Measurements from ENCODE around the gene BTBD9.

BTBD9 gene

DNA sequence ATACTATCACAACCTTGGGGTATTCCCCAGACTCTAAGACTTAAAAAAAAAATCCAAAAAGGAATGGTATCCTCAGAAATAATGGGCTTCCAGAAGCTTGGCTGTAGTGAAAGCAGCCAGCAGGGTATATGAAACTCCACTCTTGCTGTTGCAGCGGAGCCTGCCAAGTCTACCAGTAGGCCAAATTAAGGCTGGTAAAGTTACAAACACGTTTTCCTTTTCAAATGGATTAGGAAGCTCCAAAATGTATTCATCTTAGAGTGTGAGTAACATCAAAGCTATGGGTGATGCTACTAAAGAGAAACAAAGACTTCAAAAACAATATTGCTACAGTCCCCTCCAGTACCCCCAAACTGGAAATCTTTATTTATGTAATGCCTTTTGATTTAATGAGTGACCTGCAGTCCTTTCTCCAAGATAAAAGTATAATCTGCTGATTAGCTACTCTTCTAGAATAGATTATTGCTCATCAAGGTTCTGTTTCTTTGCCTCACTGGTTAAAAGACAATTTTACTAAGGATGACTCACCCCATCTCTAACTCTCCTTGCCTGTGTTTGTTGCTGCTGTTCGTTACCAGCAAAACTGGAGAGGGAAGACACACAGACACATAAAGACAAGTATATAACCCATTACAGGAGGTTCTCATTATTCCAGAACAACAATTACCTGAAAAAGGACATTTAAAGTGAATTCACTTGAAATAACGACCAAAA lies 84.9 kb downstream of the BTBD9 start:
- no peak for DNase-seq (ENCODE audit: low spot score)

- DNase-seq (ENCODE audit: low spot score) = no peak
These were observed 85.7 kb downstream of the BTBD9 start for GRCh38 chr6:38554014-38554413.

- DNase-seq (ENCODE audit: low spot score) = no peak
These were observed 87.6 kb downstream of the BTBD9 start for GRCh38 chr6:38552121-38552520.

GRCh38 chr6:38549795-38550194 lies 89.9 kb downstream of the BTBD9 start:
- DNase-seq (ENCODE audit: low spot score) = no peak

- no peak for DNase-seq (ENCODE audit: low spot score)
These were observed 90.5 kb downstream of the BTBD9 start for GRCh38 chr6:38549180-38549579.

GRCh38 chr6:38543022-38543421 lies 96.7 kb downstream of the BTBD9 start:
- DNase-seq (ENCODE audit: low spot score) = no peak

GRCh38 chr6:38542031-38542430 lies 97.7 kb downstream of the BTBD9 start:
- no peak for DNase-seq (ENCODE audit: low spot score)

- no peak for DNase-seq (ENCODE audit: low spot score)
These were observed 106.7 kb downstream of the BTBD9 start for GRCh38 chr6:38533064-38533463.

DNA sequence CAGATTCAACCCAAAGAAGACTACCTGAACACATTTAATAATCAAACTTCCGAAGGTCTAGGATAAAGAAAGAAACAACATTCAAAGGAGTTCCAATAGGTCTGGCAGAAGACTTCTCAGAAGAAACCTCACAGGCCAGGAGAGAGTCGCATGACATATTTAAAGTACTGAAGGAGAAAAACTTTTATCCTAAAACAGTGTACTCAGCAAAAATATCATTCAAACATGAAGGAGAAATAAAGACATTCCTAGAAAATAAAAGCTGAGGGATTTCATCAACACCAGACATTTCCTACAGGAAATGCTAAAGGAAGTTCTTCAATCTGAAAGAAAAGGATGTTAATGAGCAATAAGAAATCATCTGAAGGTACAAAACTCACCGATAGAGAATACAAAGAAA lies 108.6 kb downstream of the BTBD9 start:
- DNase-seq (ENCODE audit: low spot score) = no peak

DNA sequence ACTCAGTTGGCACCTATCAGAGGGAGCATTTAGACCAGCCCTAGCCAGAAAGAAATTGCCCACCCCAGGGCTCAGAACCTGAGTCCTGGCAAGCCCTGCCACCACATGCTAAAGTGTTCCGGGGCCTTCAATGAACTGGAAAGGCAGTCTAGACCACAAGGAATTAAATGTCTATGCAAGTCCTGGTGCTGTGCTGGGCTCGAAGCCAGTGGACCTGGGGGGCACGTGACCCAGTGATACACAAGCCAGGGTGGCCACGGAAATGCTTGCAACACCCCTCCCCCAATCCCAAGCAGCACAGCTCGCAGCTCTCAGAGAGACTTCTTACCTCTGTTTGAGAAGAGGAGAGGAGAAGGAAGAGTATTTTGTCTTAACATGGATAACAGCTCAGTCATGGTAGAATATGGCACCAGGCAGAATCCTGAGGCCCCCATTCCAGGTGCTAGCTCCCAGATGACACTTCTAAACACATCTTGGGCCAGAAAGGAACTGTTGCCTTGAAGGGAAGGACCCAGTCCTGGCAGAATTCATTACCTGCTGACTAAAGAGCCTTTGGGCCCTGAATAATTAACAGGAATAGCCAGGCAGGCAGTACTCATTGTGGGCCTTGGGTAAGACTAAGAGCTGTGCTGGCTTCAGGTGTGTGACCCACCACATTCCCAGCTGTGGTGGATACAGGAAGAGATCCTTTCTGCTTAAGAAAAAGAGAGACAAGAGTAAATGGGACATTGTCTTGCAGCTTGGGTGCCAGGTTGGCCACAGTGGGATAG lies 111.3 kb downstream of the BTBD9 start:
- no peak for DNase-seq (ENCODE audit: low spot score)

DNA sequence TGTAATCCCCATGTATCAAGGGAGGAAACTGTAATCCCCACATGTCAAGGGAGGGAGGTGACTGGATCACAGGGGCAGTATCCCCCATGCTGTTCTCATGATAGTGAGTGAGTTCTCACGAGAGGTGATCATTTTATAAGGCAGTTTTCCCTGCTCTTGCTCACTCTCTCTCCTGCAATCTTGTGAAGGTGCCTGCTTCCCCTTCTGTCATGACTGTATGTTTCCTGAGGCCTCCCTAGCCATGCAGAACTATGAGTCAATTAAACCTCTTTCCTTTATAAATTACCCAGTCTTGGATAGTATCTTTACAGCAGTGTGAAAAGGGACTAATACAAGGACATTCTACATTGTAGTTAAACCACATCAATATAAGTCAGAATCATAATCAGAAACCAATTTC lies 112.4 kb downstream of the BTBD9 start:
- DNase-seq (ENCODE audit: low spot score) = no peak

DNA sequence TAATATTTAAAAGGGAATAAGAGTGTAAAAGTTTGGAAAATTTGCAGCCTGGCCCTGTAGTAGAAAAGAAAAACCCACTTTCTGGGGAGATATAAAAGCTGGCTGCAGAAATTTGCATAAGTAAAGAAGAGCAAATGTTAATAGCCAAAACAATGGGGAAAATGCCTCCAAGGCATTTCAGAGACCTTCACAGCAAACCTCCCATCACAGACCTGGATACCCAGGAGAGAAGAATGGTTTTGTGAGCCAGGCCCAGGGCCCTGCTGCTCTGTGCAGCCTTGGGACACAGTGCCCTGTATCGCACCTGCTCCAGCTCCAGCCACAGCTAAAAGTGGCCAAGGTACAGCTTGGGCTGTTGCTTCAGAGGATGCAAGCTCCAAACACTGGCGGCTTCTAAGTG lies 113.8 kb downstream of the BTBD9 start:
- no peak for DNase-seq (ENCODE audit: low spot score)

DNA sequence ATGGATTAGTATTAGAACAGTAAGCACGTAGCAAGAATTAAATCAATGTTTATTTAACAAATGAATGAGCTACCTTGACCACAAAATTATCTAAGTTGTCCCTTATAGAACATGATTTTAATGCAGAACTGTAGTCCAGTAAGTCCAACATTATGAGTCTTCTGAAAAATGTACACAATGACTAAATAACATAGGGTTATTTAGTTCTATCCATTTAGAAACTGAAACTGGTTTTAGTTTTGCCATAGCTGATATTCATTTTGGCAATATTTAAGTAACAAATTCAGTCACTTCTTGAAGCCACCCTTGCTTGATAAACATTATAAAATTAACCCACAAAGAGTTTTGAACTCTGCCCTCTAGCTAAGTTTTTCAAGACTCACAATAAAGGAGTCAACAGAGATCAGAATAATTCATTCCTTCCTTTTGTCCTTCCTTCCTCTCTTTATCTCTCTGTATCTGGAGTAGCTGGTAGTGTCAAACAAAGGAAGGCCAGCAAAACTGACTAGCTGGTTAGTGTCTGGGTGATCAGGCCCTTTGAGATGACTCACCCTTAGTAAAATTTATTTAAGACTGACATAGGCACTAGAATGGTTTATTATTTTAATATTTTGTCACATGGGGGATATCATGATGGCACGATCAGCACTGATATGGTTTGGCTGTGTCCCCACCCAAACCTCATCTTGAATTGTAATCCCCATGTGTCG lies 115.1 kb downstream of the BTBD9 start:
- DNase-seq (ENCODE audit: low spot score) = no peak

- DNase-seq (ENCODE audit: low spot score) = no peak
These were observed 117.4 kb downstream of the BTBD9 start for GRCh38 chr6:38522322-38522721.

DNA sequence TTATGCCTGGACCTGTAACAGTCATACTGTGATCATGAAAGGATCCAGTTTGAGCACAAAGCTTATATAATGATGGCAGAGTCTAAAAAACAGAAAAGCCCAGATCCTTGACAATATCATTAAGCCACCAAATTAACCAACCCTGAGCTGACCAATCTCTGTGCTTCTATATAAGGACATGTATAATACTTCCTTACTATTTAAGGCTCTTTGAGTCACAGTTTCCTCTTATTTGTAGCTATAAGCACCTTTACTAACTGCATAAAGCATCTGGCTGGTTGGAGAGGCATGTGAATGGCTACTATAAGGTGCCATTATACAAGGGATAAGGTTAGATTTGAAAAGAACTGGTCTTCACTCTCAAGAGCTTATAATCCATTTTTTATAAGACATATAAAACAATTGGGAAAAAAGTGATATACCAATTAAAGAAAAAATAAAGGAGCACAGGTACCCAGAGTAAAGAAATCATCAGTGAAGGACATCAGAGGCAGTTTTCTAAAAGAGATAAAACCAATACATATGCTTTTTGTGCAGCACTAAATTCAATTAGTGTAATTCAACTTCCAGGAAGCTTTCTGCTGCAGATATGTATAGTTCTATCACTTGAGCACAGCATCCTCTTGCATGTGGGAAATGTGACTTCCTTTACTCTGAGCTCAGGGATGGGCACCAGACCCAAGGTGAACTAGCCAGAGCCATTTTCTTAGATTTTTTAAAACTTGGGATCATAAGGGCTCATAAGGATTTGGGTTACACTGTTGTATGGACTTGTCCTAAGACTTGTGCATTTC lies 121.0 kb downstream of the BTBD9 start:
- DNase-seq (ENCODE audit: low spot score) = no peak

- DNase-seq (ENCODE audit: low spot score) = no peak
These were observed 122.7 kb downstream of the BTBD9 start for GRCh38 chr6:38517005-38517404.

GRCh38 chr6:38514399-38514798 lies 125.3 kb downstream of the BTBD9 start:
- DNase-seq (ENCODE audit: low spot score) = no peak

DNA sequence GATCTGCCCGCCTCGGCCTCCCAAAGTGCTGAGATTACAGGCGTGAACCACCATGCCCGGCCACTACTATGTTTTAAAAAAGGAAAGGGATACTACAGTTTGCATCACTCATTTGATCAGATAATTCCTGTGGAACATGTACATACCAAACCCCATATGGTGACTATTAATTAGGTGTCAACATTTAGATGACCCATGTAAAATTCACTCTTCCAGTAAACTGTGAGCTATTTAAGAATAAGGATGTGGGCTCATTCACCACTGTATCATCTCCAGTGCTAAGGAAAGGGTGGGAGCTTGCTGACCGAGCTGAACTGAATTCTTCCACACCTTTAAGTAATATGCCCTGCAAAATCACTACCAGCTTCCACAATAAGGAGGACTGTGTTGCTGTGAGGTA lies 127.5 kb downstream of the BTBD9 start:
- no peak for DNase-seq (ENCODE audit: low spot score)

- DNase-seq (ENCODE audit: low spot score) = no peak
These were observed 129.5 kb downstream of the BTBD9 start for GRCh38 chr6:38510205-38510604.

GRCh38 chr6:38509713-38510112 lies 130.0 kb downstream of the BTBD9 start:
- no peak for DNase-seq (ENCODE audit: low spot score)

DNA sequence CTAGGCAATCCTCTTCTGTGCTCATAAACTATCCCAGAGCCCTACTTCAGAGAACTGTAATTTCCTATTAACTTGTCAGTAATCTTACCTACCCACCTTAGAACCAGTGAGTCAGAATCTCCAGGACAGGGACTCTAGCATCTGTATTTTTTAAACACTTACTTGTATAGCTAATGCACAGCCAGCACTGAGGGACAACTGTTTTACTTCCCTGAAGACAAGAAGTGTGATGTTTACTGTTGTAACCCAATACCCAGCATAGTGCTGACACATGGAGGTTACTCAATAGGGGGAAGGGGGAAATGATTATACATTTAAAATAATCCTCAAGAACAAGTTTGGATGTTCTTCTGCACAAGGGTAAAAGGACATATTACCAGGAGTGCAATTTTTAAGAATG lies 130.8 kb downstream of the BTBD9 start:
- no peak for DNase-seq (ENCODE audit: low spot score)

DNA sequence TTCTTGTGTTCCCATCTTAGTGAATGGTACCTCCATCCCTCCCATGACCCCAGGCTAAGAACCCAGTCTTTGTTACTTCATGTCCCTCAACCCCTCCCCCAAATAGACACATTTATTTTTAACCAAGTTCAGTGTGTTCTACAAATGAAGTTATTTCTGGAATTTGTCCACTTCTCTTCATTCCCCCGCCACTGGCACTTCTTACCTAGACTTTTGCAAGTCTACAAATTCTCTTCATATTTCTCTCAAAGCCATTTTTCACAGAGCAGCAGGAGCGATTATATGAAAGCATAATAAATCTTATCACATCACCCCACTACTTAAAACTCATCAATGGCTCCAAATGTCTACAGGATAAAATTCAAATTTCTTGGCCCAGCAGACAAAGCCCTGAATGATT lies 131.4 kb downstream of the BTBD9 start:
- DNase-seq (ENCODE audit: low spot score) = no peak
